Kidney (tissue), 14 donors: ENCODE measurements around the gene ACTN1. TPM values are rescaled to one million over a fixed set of nuclear protein-coding genes. Genes with fewer than 3 reads are reported as not detected.

ENCODE experiments used
- DNase-seq, 5 donors: peaks; one replicate each; pipeline ENCODE4 v3.0.0-alpha.2; 2013 to 2020
- FAIRE-seq: peaks from 2 replicates; lab custom pipeline; 2012; peaks lifted over from hg19 to GRCh38; lab: Jason Lieb, UNC
- H3K27ac ChIP-seq, 2 donors: one replicate each; pipeline ENCODE4 v1.7.0; 2013; ENCODE audit warnings: low read depth in 2 of 2, low read length in 2 of 2, inconsistent platforms in 1 of 2
- H3K27me3 ChIP-seq: one replicate; pipeline ENCODE4 v1.7.1; 2013; ENCODE audit warnings: low read length, inconsistent platforms; ENCODE audit not compliant: control insufficient read depth, insufficient read depth
- H3K36me3 ChIP-seq, 3 donors: one replicate each; pipeline versions ENCODE4 v1.7.0 to v1.7.1; 2013; ENCODE audit warnings: low read length in 3 of 3, control low read depth in 1 of 3, inconsistent platforms in 1 of 3; ENCODE audit not compliant: insufficient read depth in 3 of 3, control insufficient read depth in 2 of 3
- H3K4me1 ChIP-seq, 3 donors: one replicate each; pipeline versions ENCODE4 v1.7.0 to v1.7.1; 2013; ENCODE audit warnings: low read length in 3 of 3, inconsistent platforms in 1 of 3, low read depth in 1 of 3; ENCODE audit not compliant: control insufficient read depth in 2 of 3, insufficient read depth in 2 of 3
- H3K4me3 ChIP-seq, 3 donors: one replicate each; pipeline versions ENCODE4 v1.7.0 to v1.8.1; 2013; ENCODE audit warnings: low read length in 3 of 3, control low read depth in 1 of 3, inconsistent platforms in 1 of 3
- H3K9ac ChIP-seq, 3 donors: one replicate each; pipeline versions ENCODE4 v1.7.0 to v1.7.1; 2013; ENCODE audit warnings: low read length in 3 of 3, control low read depth in 1 of 3, inconsistent platforms in 1 of 3
- H3K9me3 ChIP-seq, 3 donors: one replicate each; pipeline versions ENCODE4 v1.7.0 to v1.7.1; 2013; ENCODE audit warnings: low read length in 3 of 3, control low read depth in 1 of 3, inconsistent platforms in 1 of 3; ENCODE audit not compliant: control insufficient read depth in 2 of 3, insufficient read depth in 1 of 3
- intact Hi-C: fragments of 100-400 bp; cut with DNase I; formaldehyde crosslinking; loops from one replicate; pipeline ENCODE4 v1.11.1; 2022
- polyA plus RNA-seq: library from polyadenylated mRNA; stranded (reverse); fragments of 350-450 nt; fragmentation: Illumina TruSeq; extraction: RNeasy Lipid Tissue Mini Kit (QIAGEN cat#74804); gene quantifications from one replicate; pipeline ENCODE4 v1.2.3, GENCODE V29; 2014; ENCODE audit warnings: low read depth, low replicate concordance; ENCODE audit not compliant: insufficient read depth
- total RNA-seq: library from RNA; stranded (reverse); fragmentation: NEBNext Ultra II Directional; extraction: Animal tissue kit (Norgen Biotek cat#: 25700); gene quantifications from one replicate; pipeline ENCODE4 v1.2.1, GENCODE V29; 2021
- TF ChIP-seq, protein P1 (sequence below): IDR thresholded peaks from 3 replicates; pipeline ENCODE4 v1.5.1; 2012; ENCODE audit warnings: mild to moderate bottlenecking, moderate library complexity, borderline replicate concordance; ENCODE audit not compliant: insufficient read depth; ENCODE audit errors: extremely low read depth
- donor health status: control.
- donor health status: control.
- donor health status: control.
- donor health status: control.
- donor health status: control.
- donor health status: DM: yes; HTN: yes; CAD: no.
- donor health status: Normal renal cell carcinoma (clear cell type).

ACTN1 gene
- total and polyA plus RNA-seq, 2 donors from 2014 or later, result 20.1 to 184 TPM

- intact Hi-C loops, result no loop called here
- TF ChIP-seq, protein P1, sequence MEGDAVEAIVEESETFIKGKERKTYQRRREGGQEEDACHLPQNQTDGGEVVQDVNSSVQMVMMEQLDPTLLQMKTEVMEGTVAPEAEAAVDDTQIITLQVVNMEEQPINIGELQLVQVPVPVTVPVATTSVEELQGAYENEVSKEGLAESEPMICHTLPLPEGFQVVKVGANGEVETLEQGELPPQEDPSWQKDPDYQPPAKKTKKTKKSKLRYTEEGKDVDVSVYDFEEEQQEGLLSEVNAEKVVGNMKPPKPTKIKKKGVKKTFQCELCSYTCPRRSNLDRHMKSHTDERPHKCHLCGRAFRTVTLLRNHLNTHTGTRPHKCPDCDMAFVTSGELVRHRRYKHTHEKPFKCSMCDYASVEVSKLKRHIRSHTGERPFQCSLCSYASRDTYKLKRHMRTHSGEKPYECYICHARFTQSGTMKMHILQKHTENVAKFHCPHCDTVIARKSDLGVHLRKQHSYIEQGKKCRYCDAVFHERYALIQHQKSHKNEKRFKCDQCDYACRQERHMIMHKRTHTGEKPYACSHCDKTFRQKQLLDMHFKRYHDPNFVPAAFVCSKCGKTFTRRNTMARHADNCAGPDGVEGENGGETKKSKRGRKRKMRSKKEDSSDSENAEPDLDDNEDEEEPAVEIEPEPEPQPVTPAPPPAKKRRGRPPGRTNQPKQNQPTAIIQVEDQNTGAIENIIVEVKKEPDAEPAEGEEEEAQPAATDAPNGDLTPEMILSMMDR, result no peak
- peaks cover 0 to 5% (median 0%) of the 10 kb centered on the region in 3 donors for H3K36me3 ChIP-seq
- H3K4me1 ChIP-seq, result peaks cover 0 to 5% (median 0%) of the 10 kb centered on the region in 3 donors
- FAIRE-seq, result no peak
- no peaks in the 10 kb centered on the region for H3K27me3 ChIP-seq
- H3K27ac ChIP-seq, result no peak overlapping the region
- H3K9ac ChIP-seq, result no peak overlapping the region
- DNase-seq, result no peak
- H3K9me3 ChIP-seq, result peaks cover 0 to 6% (median 0%) of the 10 kb centered on the region in 3 donors
- no peak overlapping the region for H3K4me3 ChIP-seq
These were observed 54.6 kb downstream of the ACTN1 start for GRCh38 chr14:68924186-68925158.

DNA sequence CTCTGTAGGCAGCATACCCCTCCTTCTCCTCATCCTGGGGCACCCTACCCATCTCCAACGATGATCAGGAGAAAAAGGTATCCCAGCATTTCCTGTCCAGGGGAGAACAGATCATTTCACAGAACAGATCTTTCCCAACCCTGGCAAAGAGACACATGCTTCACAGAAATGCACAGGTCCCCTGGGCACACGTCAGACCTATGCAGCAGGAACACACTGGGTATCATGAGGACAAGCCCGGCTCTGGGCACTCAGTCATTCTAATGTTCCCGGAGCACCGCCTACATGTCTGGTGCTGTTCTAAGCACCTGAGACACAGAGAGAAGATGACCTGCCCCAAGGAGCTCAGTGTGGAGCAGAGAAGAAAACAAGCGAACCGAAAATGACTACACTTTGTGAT lies 56.2 kb downstream of the ACTN1 start:
- DNase-seq (no peak), FAIRE-seq (no peak)
- peaks cover 0 to 6% (median 0%) of the 10 kb centered on the region in 3 donors for H3K9me3 ChIP-seq
- intact Hi-C loops, result no loop called here
- no peaks in the 10 kb centered on the region for H3K27me3 ChIP-seq
- TF ChIP-seq, protein P1, result no peak
- H3K4me3 ChIP-seq, result no peak overlapping the region
- no peak overlapping the region for H3K9ac ChIP-seq
- no peak overlapping the region for H3K27ac ChIP-seq
- peaks cover 0 to 5% (median 0%) of the 10 kb centered on the region in 3 donors for H3K4me1 ChIP-seq
- peaks cover 0 to 5% (median 0%) of the 10 kb centered on the region in 3 donors for H3K36me3 ChIP-seq

GRCh38 chr14:68922201-68922621 lies 56.9 kb downstream of the ACTN1 start:
- no peak overlapping the region for H3K27ac ChIP-seq
- H3K9ac ChIP-seq, result no peak overlapping the region
- intact Hi-C loops, result no loop called here
- TF ChIP-seq, protein P1, result no peak
- peaks cover 0 to 5% (median 0%) of the 10 kb centered on the region in 3 donors for H3K36me3 ChIP-seq
- peaks cover 0 to 5% (median 0%) of the 10 kb centered on the region in 3 donors for H3K4me1 ChIP-seq
- FAIRE-seq (no peak), DNase-seq (peak in 4 of 5 donors; percentile 32 to 64 (median 50))
- H3K4me3 ChIP-seq, result no peak overlapping the region
- H3K9me3 ChIP-seq, result peaks cover 0 to 6% (median 0%) of the 10 kb centered on the region in 3 donors
- no peaks in the 10 kb centered on the region for H3K27me3 ChIP-seq
